Measurements from ENCODE around the gene GDAP2.
A peak's percentile ranks its signal among the peaks of the same experiment; 100 is the strongest.
"Not testable (repeated sequence)": the region's sequence is repeated elsewhere in the genome, so short reads cannot be mapped to it uniquely, and the experiment has no call there.

Gene GDAP2

GRCh38 chr1:117902944-117903343 is 26.5 kb downstream of the GDAP2 start:
- no peak for DNase-seq (ENCODE audit: low spot score)
- FAIRE-seq, result no peak

- no peak for FAIRE-seq
- no peak for DNase-seq (ENCODE audit: low spot score)
Observed at GRCh38 chr1:117899801-117900200, 29.6 kb downstream of the GDAP2 start.

- FAIRE-seq (no peak), DNase-seq (ENCODE audit: low spot score) (no peak)
Observed at GRCh38 chr1:117897551-117897950, 31.9 kb downstream of the GDAP2 start.

GRCh38 chr1:117895482-117896114 is 33.8 kb downstream of the GDAP2 start:
- DNase-seq (ENCODE audit: low spot score), result peak; percentile 61

GRCh38 chr1:117894078-117894477 is 35.3 kb downstream of the GDAP2 start:
- DNase-seq (ENCODE audit: low spot score), result no peak
- no peak for FAIRE-seq

More at GRCh38 chr1:117895482-117896114, 33.8 kb downstream of the GDAP2 start:
- FAIRE-seq, result peak; percentile 74

- FAIRE-seq, result no peak
- DNase-seq (ENCODE audit: low spot score), result no peak
Observed at GRCh38 chr1:117892512-117892911, 36.9 kb downstream of the GDAP2 start.

- DNase-seq (ENCODE audit: low spot score) (no peak), FAIRE-seq (no peak)
Observed at GRCh38 chr1:117890452-117890851, 39.0 kb downstream of the GDAP2 start.

- FAIRE-seq, result no peak
- DNase-seq (ENCODE audit: low spot score), result no peak
Observed at GRCh38 chr1:117886101-117886795, 43.2 kb downstream of the GDAP2 start.

- no peak for DNase-seq (ENCODE audit: low spot score)
- FAIRE-seq, result peak; percentile 35
Observed at GRCh38 chr1:117883616-117884015, 45.8 kb downstream of the GDAP2 start.

- FAIRE-seq (no peak), DNase-seq (ENCODE audit: low spot score) (no peak)
Observed at GRCh38 chr1:117879284-117879683, 50.1 kb downstream of the GDAP2 start.

- DNase-seq (ENCODE audit: low spot score), result no peak
- FAIRE-seq, result no peak
Observed at GRCh38 chr1:117877823-117878222, 51.6 kb downstream of the GDAP2 start.

- FAIRE-seq, result no peak
- no peak for DNase-seq (ENCODE audit: low spot score)
Observed at GRCh38 chr1:117871013-117871412, 58.4 kb downstream of the GDAP2 start.

- FAIRE-seq, result no peak
Observed at GRCh38 chr1:117861694-117862093, 67.7 kb downstream of the GDAP2 start.

GRCh38 chr1:117860896-117861610 is 68.4 kb downstream of the GDAP2 start:
- DNase-seq (ENCODE audit: low spot score) (no peak), FAIRE-seq (no peak)

More at GRCh38 chr1:117861694-117862093, 67.7 kb downstream of the GDAP2 start:
- no peak for DNase-seq (ENCODE audit: low spot score)

GRCh38 chr1:117859901-117860300 is 69.5 kb downstream of the GDAP2 start:
- FAIRE-seq, result no peak
- DNase-seq (ENCODE audit: low spot score), result no peak

GRCh38 chr1:117857418-117857817 is 72.0 kb downstream of the GDAP2 start:
- DNase-seq (ENCODE audit: low spot score) (no peak), FAIRE-seq (no peak)

GRCh38 chr1:117852853-117853553 is 76.4 kb downstream of the GDAP2 start:
- DNase-seq (ENCODE audit: low spot score), result no peak
- FAIRE-seq, result no peak

- no peak for DNase-seq (ENCODE audit: low spot score)
- FAIRE-seq, result no peak
Observed at GRCh38 chr1:117851687-117852086, 77.7 kb downstream of the GDAP2 start.

- DNase-seq (ENCODE audit: low spot score), result no peak
- FAIRE-seq, result no peak
Observed at GRCh38 chr1:117846674-117847425, 82.6 kb downstream of the GDAP2 start.

GRCh38 chr1:117844478-117844877 is 84.9 kb downstream of the GDAP2 start:
- not testable (repeated sequence) for FAIRE-seq; DNase-seq (ENCODE audit: low spot score)

- DNase-seq (ENCODE audit: low spot score), result no peak
- no peak for FAIRE-seq
Observed at GRCh38 chr1:117843791-117844190, 85.6 kb downstream of the GDAP2 start.

All from RCC 7860 (cell line).